Progenitor cell of endocrine pancreas (in vitro differentiated cells): ENCODE data around the gene SLCO2B1. TPM values are rescaled to one million over a fixed set of nuclear protein-coding genes. Genes with fewer than 3 reads are reported as not detected.

Experiments
- DNase-seq: peaks from one replicate; pipeline ENCODE4 v3.0.0; 2021; ENCODE audit warnings: low spot score; ENCODE audit not compliant: unreplicated experiment
- H3K27ac Mint-ChIP-seq: 2 replicates; pipeline ENCODE4 v1.8.0; 2021; ENCODE audit warnings: mild to moderate bottlenecking, moderate library complexity, mixed read lengths
- H3K27me3 Mint-ChIP-seq: 2 replicates; pipeline ENCODE4 v1.8.0; 2021; ENCODE audit warnings: mixed read lengths
- H3K36me3 Mint-ChIP-seq: 2 replicates; pipeline ENCODE4 v1.8.0; 2022; ENCODE audit warnings: mixed read lengths; ENCODE audit not compliant: insufficient read depth
- H3K4me1 Mint-ChIP-seq: 2 replicates; pipeline ENCODE4 v1.8.0; 2021; ENCODE audit warnings: low read depth, mixed read lengths
- H3K4me3 Mint-ChIP-seq: 2 replicates; pipeline ENCODE4 v1.8.0; 2021; ENCODE audit warnings: low read depth, mild to moderate bottlenecking, moderate library complexity, mixed read lengths
- H3K9me3 Mint-ChIP-seq: 2 replicates; pipeline ENCODE4 v1.8.0; 2021; ENCODE audit warnings: low read depth, mixed read lengths
- CTCF ChIP-seq: fragments of 200-600 bp; sonication (generic); IDR thresholded peaks from one replicate; pipeline ENCODE4 v1.5.0; 2021; ENCODE audit warnings: antibody characterized with exemption, mild to moderate bottlenecking; ENCODE audit not compliant: unreplicated experiment
- total RNA-seq: library from RNA; stranded (reverse); gene quantifications from 2 replicates; pipeline ENCODE4 v1.2.1, GENCODE V29; 2021

SLCO2B1 gene
- total RNA-seq, 1 donor from 2014 or later, result 6.6 TPM

DNA sequence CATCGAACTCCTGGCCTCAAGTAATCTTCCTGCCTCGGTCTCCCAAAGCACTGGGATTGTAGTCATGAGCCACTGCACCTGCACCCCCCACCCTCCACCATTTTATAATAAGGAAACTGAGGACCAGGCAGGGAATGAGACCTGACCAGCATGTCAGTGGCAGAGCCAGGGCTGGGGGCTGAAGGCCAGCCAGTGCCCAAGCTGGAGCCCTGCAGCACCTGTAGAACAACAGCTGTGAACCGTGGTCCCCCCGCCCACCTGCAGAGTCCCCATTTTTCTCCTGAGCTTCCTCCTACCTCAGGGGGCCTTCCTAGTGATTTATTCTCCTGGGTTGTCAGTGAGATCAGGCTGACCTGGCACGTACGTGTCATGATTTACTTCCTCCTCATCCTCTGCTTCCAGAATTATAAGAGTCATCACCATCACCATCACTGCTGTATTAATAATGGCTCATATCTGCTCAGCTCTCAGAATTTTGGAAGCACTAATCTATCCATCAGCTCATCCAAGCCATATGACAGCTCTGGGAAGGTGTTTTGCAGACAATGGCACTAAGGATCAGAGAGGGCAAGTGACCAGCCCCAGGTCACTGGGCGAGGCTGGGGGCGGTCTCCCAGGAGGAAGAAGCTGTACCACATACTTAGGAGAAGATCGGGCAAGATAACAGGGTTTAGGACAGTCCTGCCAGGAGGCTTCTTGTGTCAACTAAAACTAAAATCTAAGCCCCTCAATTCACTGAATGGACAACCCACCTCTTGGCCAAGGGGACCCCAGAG is 5.5 kb upstream of the SLCO2B1 start:
- Mint-ChIP-seq H3K4me3 (no peak overlapping the region), H3K9me3 (no peaks in the 10 kb centered on the region), H3K4me1 (peaks cover 6% of the 10 kb centered on the region), H3K27ac (no peak overlapping the region), H3K36me3 (no peaks in the 10 kb centered on the region), H3K27me3 (peaks cover 25% of the 10 kb centered on the region)
- DNase-seq, result no peak
- no peak for TF ChIP-seq CTCF

DNA sequence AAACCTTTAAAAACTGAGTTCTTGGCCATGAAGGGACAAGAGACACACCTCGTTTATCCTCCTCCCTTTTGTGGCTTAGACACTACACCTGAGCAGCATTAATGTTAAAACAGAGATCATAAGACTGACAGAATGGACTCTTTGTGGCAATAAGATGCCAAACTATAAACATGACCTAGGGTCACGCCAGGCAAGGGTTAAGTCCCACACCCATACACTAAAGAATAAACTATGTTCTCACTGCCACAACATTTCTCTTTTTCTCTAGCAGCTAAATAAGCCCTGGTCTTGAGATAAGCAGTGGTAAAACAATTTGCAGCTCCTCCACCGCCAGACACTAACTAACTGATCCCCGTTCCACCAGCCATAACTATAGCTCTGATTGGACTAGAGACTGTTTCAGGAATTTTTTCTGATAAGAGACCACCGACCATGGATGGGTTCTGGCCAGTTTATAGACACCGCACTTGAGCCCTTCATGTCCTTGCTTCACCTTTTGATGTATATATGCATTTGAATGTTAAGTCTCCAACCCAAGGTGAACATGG is 4.9 kb upstream of the SLCO2B1 start:
- Mint-ChIP-seq H3K4me3 (no peak overlapping the region), H3K9me3 (no peaks in the 10 kb centered on the region), H3K4me1 (peaks cover 10% of the 10 kb centered on the region), H3K36me3 (no peaks in the 10 kb centered on the region), H3K27me3 (peaks cover 23% of the 10 kb centered on the region), H3K27ac (no peak overlapping the region)
- no peak for TF ChIP-seq CTCF
- no peak for DNase-seq

- Mint-ChIP-seq H3K9me3 (no peaks in the 10 kb centered on the region), H3K27ac (no peak overlapping the region), H3K27me3 (peaks cover 18% of the 10 kb centered on the region), H3K36me3 (no peaks in the 10 kb centered on the region), H3K4me1 (peaks cover 16% of the 10 kb centered on the region), H3K4me3 (no peak overlapping the region)
- no peak for TF ChIP-seq CTCF
- no peak for DNase-seq
Observed at GRCh38 chr11:75146711-75147110, 4.2 kb upstream of the SLCO2B1 start.

DNA sequence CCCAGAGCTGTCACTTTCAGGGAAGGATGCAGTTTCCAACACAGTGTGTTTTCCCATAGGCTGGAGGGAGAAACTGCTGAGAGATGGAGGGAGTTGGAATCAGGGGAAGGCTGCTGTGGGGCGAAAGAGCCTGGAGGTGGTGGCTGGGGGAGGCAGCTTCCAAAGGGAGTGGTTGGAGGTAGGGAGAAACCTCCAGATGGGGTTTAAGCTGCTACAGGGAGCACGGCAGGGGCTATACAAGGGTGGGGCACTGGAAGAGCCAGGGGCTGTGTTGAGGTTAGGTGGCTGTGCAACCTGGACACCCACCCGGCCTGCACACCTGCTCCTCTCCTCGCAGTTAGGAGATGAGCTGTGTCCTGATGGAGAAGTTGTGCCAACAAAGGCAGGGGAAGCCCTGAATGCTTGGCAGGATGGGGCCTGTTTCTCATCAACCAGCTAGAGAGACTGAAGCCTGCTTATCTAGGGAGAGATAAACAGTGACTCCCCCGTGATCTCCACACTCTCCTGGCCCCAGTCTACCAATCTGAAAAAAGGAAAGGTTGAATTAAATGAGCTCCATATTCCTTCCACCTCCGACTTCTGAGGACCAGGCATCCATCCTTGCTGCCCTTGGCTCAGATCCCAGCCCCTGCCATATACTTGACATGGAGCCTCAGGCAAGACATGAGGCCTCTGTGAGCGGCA is 3.6 kb upstream of the SLCO2B1 start:
- Mint-ChIP-seq H3K27me3 (peaks cover 15% of the 10 kb centered on the region), H3K27ac (no peak overlapping the region), H3K36me3 (no peaks in the 10 kb centered on the region), H3K4me1 (peaks cover 22% of the 10 kb centered on the region), H3K4me3 (no peak overlapping the region), H3K9me3 (no peaks in the 10 kb centered on the region)
- TF ChIP-seq CTCF, result no peak
- DNase-seq, result no peak

DNA sequence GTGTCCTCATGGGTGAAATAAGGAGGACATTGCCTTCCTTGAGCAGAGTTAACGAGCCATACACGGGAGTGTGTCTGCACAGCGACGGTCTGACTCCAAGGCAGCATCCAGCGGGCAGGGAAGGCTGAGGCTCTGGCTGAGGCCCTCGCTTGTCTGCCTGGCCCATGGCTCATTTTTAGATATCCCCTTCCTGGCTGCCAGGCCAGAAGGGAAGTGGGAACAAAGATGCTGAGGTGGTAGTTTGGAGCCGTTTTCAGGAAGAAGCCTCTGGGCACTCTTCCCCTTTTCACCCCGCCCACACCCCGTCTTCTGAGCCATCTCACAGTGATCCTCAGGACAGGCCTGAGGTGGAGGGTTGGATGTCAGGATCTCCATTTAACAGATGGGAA is 3.0 kb upstream of the SLCO2B1 start:
- DNase-seq, result no peak
- Mint-ChIP-seq H3K4me3 (no peak overlapping the region), H3K27me3 (peaks cover 12% of the 10 kb centered on the region), H3K9me3 (no peaks in the 10 kb centered on the region), H3K4me1 (peaks cover 22% of the 10 kb centered on the region), H3K27ac (no peak overlapping the region), H3K36me3 (no peaks in the 10 kb centered on the region)
- no peak for TF ChIP-seq CTCF
